H54 (cell line): Measurements from ENCODE around the gene SLC16A13.

Experiments used
- DNase-seq: peaks from one replicate; pipeline ENCODE4 v3.0.0; 2011; ENCODE audit warnings: low spot score, mixed read lengths; ENCODE audit not compliant: insufficient read length
- FAIRE-seq: peaks from 3 replicates; lab custom pipeline; 2011; peaks lifted over from hg19 to GRCh38; lab: Jason Lieb, UNC
- POLR2A ChIP-seq: IDR thresholded peaks from 2 replicates; pipeline ENCODE4 v1.6.1; 2011; ENCODE audit warnings: low read depth, mild to moderate bottlenecking, low read length

SLC16A13 gene

DNA sequence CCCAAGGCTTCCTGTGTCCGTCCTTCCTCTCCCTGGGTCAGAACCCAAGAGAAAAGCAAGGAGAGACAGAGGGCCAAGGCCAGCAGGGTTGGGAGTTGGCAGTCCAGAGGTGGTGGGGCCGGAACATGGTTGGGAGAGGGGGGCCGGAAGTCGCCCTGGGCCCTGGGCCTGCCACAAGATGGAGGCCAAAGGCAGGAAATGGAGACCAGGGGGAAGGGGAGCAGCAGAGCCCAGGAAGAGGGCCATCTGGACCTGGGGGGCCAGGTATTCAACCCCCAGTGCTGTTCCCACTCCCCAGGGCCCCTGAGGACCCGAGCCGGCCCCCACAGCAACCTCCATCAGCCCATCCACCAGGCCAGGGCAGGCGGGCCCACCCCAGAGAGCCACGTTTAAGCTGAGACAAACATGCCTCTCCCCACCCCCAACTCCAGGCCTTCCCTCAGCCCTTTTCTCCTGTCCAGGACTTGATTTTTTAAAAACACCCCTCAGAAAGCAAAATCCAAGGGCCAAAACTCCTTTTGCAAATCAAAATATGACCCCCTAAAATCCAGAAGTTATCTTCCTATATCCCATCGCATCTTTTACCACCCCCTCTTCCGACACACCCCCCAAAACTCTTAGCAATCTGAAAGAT lies 17.4 kb upstream of the SLC16A13 start:
- DNase-seq: no peak
- TF ChIP-seq POLR2A: no peak
- FAIRE-seq: no peak

DNA sequence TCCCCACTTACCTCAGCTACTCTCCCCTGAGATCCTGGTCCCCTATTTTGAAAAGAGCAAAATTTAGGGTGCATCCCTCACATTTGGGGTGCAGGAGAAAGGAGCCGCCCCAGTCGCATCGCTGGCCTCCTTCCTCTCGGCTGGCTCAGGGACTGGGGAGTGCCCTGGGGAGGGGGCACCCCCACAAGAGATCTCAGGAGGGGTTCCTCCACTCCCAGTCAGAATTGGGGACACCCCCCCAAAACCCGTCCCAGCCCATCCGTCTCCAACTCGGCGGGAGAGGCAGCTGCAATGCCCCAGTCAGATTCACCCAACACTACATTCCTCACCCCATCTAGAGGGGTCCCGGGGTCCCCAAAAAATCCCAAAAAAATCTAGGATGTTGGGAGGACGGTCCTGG lies 16.4 kb upstream of the SLC16A13 start:
- DNase-seq (no peak), FAIRE-seq (no peak)
- TF ChIP-seq POLR2A: no peak

DNA sequence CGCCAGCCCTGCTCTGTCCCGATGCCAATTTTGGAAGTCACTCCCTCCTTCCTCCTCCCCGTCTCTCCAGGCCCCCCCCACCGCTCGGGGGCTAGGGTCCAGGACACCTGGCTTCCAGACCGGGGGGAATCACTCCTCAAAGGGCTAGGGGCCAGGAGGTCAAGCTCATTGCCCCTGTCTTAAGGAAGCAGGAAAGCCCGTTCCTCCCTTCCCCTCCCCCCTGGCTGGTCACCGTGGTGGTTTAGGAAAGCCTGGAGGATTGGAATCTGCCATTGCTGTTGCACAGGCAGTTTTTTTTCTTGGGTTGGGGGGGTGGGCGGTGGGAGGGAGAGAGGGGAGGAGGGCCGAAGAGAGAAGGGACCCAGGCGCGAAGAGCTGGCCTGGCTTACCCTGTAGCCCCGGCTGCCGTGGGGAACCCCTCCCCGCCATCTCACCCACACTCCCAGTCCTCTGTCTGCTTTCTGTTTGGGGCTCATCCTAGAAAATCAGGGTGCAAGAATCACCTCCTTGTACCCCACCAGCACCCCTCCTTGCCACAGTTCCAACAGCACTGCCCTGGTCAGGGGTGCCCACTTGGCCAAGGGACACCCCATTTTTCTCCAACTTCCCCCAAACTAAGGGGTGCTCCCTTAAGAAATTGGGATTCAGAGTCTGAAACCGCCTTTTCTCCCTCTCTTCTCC lies 15.8 kb upstream of the SLC16A13 start:
- FAIRE-seq (no peak), DNase-seq (peak; percentile 54)
- TF ChIP-seq POLR2A: no peak

DNA sequence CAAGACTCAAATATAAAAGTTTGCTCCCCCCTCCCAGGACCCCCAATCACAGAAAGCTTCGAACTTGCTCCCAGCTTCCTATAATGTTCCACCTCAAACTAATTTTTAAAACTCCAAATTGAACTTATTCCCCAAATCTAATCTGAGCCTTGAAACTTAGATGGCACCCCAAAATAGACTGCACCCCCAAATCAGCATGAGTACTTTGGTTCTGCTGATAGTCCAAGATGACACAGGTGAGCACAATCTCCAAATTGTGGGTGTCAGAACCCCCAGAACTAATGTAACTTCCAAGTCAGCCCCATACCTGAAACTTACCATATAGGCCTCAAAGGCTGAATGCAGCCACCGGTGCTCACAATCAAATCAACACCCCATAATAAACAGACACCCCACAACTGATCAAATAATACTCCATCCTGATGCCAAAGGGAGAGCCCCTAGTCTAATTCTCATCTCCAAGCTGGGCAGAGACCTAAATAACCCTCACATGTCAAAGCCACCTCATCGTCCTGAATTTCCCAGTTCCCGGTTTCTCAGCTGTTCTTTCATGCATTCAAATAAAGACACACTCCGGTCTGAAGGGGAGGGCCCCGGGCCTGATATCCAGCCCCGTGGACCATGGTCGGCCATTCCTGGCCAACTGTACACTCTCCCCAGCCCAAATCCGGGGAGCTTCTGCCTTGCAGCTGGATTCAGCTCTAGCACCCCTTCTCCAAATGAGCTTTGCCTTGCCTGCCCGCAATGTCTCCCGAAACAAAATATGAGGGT lies 14.7 kb upstream of the SLC16A13 start:
- TF ChIP-seq POLR2A: no peak
- FAIRE-seq (no peak), DNase-seq (no peak)

DNA sequence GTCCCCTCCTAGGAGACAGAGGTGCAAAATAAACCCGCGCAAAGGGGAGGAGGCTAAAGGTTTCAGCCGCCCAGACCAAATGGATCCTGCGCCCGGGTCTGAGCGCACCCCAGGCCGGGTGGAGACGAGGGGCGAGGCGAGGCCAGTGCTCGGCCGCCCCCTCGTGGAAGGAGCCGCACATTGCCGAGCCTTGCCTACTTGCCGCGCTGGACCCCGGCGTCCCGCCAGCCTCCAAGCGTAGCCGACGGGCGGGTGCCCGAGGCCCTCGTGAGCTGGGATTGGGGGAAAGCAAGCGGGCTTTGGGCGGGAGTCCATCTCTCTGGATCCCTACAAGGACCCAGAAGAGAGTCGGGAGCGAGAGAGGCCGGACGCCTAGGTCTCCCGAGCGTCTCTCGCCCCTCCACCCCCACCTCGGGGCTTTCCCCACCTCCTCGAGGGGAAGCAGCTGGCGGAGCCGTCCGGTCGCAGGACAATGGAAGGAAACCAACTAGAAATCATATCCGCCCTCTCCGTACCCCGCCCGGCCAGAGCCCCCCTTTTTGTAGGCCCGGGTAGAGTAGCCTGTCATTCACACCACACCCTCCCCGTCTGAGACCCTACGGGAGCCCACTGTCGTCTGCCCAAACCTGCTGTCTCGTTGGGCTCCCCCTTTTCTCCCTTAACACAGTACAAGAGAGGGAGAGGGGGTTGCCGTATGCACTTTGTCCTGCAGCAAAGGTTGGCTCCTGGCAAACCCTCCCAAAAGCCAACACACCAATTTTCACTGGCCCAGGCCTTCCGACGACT lies 13.6 kb upstream of the SLC16A13 start:
- peak; percentile 71 for DNase-seq
- no peak for FAIRE-seq
- no peak for TF ChIP-seq POLR2A

DNA sequence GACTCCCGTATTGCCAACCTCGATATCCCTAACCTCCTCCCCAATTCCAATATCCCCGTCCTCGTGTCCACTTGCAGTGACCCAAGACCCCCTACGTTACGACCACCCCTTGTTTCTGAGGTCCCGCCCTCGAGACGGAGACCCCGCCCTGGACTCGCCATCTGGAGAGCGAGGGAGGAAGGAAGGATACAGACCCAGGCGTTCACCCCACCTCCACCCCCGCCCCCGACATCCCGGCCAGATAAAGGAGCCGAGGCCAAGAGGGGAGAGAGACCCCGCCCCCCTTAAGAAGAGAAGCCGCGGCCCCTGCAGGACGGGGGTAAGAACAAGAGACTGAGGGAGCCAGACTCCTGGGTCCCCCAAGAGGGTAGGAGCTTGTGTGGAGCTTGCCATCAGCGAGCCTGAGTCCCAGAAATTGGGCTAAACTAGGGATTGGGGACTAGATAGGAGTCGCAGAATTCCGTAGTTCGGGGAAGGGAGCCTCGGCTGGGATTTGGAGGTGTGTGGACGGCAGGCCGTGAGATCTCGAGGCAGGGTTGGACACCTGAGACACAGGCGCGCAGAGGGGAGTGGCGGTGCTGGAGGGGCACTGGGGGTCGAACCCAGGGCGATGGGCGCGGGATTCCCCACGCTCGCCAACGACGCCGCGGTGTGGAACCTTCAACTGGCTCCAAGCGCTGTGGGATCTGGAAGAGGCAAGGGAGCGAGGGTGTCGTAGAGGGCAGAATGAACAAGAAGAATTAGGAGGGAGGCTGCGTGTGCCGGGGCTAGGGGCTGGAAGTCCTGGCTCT lies 12.8 kb upstream of the SLC16A13 start, which contains the start of gene BCL6B:
Gene BCL6B (plus strand): TSS at position 270 of the 791 bp plus-strand sequence. CDS start 622 bp downstream, outside the sequence.
- no peak for FAIRE-seq
- no peak for TF ChIP-seq POLR2A
- DNase-seq: no peak

DNA sequence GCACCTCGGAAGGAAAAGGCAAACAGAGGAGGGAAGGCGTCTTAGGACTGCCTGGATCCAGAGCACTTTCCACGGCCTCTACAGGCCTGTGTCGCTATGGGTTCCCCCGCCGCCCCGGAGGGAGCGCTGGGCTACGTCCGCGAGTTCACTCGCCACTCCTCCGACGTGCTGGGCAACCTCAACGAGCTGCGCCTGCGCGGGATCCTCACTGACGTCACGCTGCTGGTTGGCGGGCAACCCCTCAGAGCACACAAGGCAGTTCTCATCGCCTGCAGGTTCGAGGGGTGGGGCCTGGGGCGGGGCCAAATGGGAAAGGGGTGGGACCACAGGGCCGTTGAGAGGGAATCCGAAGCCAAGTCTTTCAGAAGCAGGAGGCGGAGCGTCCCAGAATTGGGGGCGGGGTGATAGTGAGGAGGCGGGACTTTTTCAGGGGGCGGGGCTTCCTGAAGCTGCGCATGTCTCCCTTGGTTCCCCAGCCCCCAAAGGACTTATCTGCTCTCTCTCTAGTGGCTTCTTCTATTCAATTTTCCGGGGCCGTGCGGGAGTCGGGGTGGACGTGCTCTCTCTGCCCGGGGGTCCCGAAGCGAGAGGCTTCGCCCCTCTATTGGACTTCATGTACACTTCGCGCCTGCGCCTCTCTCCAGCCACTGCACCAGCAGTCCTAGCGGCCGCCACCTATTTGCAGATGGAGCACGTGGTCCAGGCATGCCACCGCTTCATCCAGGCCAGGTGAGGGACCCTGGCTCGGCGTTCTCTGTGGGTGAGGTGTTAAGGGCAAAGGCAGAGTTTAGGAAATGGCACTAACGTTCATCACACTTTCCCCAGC lies 12.0 kb upstream of the SLC16A13 start:
- no peak for FAIRE-seq
- no peak for TF ChIP-seq POLR2A
- DNase-seq: no peak

DNA sequence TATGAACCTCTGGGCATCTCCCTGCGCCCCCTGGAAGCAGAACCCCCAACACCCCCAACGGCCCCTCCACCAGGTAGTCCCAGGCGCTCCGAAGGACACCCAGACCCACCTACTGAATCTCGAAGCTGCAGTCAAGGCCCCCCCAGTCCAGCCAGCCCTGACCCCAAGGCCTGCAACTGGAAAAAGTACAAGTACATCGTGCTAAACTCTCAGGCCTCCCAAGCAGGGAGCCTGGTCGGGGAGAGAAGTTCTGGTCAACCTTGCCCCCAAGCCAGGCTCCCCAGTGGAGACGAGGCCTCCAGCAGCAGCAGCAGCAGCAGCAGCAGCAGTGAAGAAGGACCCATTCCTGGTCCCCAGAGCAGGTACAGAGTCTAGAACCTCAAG lies 11.4 kb upstream of the SLC16A13 start:
- DNase-seq: no peak
- no peak for FAIRE-seq
- TF ChIP-seq POLR2A: no peak

DNA sequence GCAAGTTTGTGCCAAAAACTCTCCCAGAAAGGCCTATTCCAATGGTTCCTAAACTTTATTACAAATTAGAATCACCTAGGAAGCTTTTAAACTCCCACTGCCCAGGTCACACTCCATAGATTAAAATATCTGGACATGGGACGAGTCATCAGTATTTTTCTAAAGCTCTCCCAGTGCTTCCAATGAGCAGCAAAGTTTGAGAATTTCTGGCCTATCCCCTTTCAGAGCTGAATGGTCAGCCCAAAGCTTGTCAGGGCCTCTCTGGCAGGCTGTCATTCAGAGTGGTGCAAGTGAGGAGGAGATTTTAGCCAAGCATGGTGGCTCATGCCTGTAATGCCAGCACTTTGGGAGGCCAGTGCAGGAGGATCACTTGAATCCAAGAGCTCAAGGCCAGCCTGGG lies 10.6 kb upstream of the SLC16A13 start:
- DNase-seq (no peak), FAIRE-seq (no peak)
- TF ChIP-seq POLR2A: no peak

DNA sequence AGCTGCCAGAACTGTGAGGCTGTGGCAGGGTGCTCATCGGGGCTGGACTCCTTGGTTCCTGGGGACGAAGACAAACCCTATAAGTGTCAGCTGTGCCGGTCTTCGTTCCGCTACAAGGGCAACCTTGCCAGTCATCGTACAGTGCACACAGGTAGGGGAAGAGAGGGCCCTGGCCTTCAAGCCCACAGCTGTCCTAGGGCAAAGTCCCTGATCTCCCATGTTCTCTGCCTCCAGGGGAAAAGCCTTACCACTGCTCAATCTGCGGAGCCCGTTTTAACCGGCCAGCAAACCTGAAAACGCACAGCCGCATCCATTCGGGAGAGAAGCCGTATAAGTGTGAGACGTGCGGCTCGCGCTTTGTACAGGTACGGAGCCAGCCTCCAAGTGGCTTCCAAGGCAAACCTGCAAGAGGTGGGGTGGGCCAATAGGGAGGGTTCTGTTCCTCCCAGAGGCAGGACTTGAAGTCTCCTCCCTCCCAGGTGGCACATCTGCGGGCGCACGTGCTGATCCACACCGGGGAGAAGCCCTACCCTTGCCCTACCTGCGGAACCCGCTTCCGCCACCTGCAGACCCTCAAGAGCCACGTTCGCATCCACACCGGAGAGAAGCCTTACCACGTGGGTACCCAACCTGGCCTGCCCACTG lies 9.2 kb upstream of the SLC16A13 start:
- no peak for TF ChIP-seq POLR2A
- DNase-seq (no peak), FAIRE-seq (no peak)

DNA sequence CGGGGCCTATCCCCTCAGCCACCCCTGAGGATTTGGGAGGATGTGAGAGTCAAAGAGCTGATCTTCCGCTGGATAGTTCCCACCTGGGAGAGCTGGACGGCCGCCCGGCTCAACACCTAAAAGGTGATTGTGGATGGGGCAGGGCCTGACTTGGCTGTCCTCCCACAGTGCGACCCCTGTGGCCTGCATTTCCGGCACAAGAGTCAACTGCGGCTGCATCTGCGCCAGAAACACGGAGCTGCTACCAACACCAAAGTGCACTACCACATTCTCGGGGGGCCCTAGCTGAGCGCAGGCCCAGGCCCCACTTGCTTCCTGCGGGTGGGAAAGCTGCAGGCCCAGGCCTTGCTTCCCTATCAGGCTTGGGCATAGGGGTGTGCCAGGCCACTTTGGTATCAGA lies 8.5 kb upstream of the SLC16A13 start:
- TF ChIP-seq POLR2A: no peak
- no peak for DNase-seq
- FAIRE-seq: no peak

DNA sequence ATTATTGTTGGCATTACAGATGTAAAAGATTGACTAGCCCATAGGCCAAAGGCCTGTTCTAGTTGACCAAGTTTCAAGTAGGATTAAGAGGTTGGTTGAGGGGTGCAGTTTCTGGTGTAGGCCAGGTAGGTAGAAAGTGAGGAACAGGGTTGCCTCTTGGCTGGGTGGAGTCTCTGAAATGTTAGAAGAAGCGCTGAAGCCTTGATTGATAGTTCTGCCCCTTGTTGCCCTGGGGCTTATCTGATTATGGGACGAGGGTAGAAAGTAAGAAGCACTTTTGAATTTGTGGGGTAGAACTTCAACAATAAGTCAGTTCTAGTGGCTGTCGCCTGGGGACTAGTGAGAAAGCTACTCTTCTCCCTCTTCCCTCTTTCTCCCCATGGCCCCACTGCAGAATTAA lies 6.7 kb upstream of the SLC16A13 start:
- DNase-seq (no peak), FAIRE-seq (no peak)
- no peak for TF ChIP-seq POLR2A
